Neural crest cell (in vitro differentiated cells): ENCODE results near the gene HBA2. TPM values are rescaled to one million over a fixed set of nuclear protein-coding genes. Genes with fewer than 3 reads are reported as not detected.

Experiments
- DNase-seq: peaks from one replicate; pipeline ENCODE4 v3.0.0; 2021; ENCODE audit warnings: low read depth, mixed read lengths, low spot score
- H3K27ac Mint-ChIP-seq: one replicate; pipeline ENCODE4 v1.8.0; 2021; ENCODE audit warnings: mild to moderate bottlenecking, mixed read lengths; ENCODE audit not compliant: unreplicated experiment
- H3K27me3 Mint-ChIP-seq: 2 replicates; pipeline ENCODE4 v1.8.0; 2021; ENCODE audit warnings: low read depth, mild to moderate bottlenecking, mixed read lengths
- H3K36me3 Mint-ChIP-seq: 2 replicates; pipeline ENCODE4 v1.8.0; 2021; ENCODE audit warnings: low read depth, mild to moderate bottlenecking, mixed read lengths
- H3K4me1 Mint-ChIP-seq: 2 replicates; pipeline ENCODE4 v1.8.0; 2021; ENCODE audit warnings: mixed read lengths
- H3K4me3 Mint-ChIP-seq: one replicate; pipeline ENCODE4 v1.8.0; 2021; ENCODE audit warnings: mild to moderate bottlenecking, mixed read lengths
- H3K9me3 Mint-ChIP-seq: 2 replicates; pipeline ENCODE4 v1.8.0; 2021; ENCODE audit warnings: mixed read lengths
- CTCF ChIP-seq: fragments of 200-600 bp; sonication (generic); conservative IDR thresholded peaks from 2 replicates; pipeline ENCODE4 v1.5.0; 2021; ENCODE audit warnings: antibody characterized with exemption, mild to moderate bottlenecking
- total RNA-seq: library from RNA; stranded (reverse); gene quantifications from 2 replicates; pipeline ENCODE4 v1.2.1, GENCODE V29; 2021

HBA2 gene
- total RNA-seq, 1 donor from 2014 or later: not detected

- Mint-ChIP-seq H3K27me3 (peaks cover 29% of the 10 kb centered on the region), H3K9me3 (no peaks in the 10 kb centered on the region), H3K27ac (no peak overlapping the region), H3K36me3 (peaks cover 9% of the 10 kb centered on the region), H3K4me3 (peak overlapping the region; percentile 65), H3K4me1 (peaks cover 3% of the 10 kb centered on the region)
- no peak for DNase-seq
- no peak for TF ChIP-seq CTCF
Observed at GRCh38 chr16:183005-183404, 10.3 kb downstream of the HBA2 start.

- Mint-ChIP-seq H3K27ac (no peak overlapping the region), H3K36me3 (peaks cover 21% of the 10 kb centered on the region), H3K27me3 (peaks cover 7% of the 10 kb centered on the region), H3K9me3 (no peaks in the 10 kb centered on the region), H3K4me3 (peak overlapping the region; percentile 24), H3K4me1 (peaks cover 3% of the 10 kb centered on the region)
- DNase-seq: no peak
- TF ChIP-seq CTCF: no peak
Observed at GRCh38 chr16:185213-185612, 12.5 kb downstream of the HBA2 start.

- H3K9me3 Mint-ChIP-seq: no peaks in the 10 kb centered on the region
- TF ChIP-seq CTCF: no peak
- H3K27me3 Mint-ChIP-seq: peaks cover 7% of the 10 kb centered on the region
Observed at GRCh38 chr16:185691-186090, 13.0 kb downstream of the HBA2 start.

GRCh38 chr16:187330-187729 is 14.7 kb downstream of the HBA2 start:
- no peaks in the 10 kb centered on the region for H3K9me3 Mint-ChIP-seq
- H3K4me3 Mint-ChIP-seq: no peak overlapping the region
- no peaks in the 10 kb centered on the region for H3K4me1 Mint-ChIP-seq
- DNase-seq: no peak
- H3K36me3 Mint-ChIP-seq: peaks cover 29% of the 10 kb centered on the region
- peaks cover 3% of the 10 kb centered on the region for H3K27me3 Mint-ChIP-seq
- TF ChIP-seq CTCF: no peak
- H3K27ac Mint-ChIP-seq: no peak overlapping the region

More at GRCh38 chr16:185691-186090, 13.0 kb downstream of the HBA2 start:
- peaks cover 21% of the 10 kb centered on the region for H3K36me3 Mint-ChIP-seq
- H3K4me1 Mint-ChIP-seq: peaks cover 3% of the 10 kb centered on the region
- no peak for DNase-seq
- H3K27ac Mint-ChIP-seq: no peak overlapping the region
- no peak overlapping the region for H3K4me3 Mint-ChIP-seq

- Mint-ChIP-seq H3K27me3 (peaks cover 3% of the 10 kb centered on the region), H3K27ac (no peak overlapping the region), H3K4me1 (no peaks in the 10 kb centered on the region), H3K9me3 (no peaks in the 10 kb centered on the region), H3K4me3 (no peak overlapping the region), H3K36me3 (peaks cover 31% of the 10 kb centered on the region)
- TF ChIP-seq CTCF: peak; percentile 24
- no peak for DNase-seq
Observed at GRCh38 chr16:188674-189073, 16.0 kb downstream of the HBA2 start.
